HG03575 (cell line): Measurements from ENCODE around the gene AP2A2.

Experiments used
- ATAC-seq: cut with Tn5 transposase; IDR thresholded peaks from one replicate; pipeline ENCODE4 v1.9.1; 2021; ENCODE audit not compliant: unreplicated experiment, insufficient number of reproducible peaks, low FRiP score; ENCODE audit errors: extremely low read depth

Gene AP2A2

GRCh38 chr11:914747-915501 lies 10.7 kb upstream of the AP2A2 start:
- ATAC-seq: no peak

- ATAC-seq: no peak
Observed at GRCh38 chr11:917426-917825, 8.2 kb upstream of the AP2A2 start.

GRCh38 chr11:921921-922678 lies 3.6 kb upstream of the AP2A2 start:
- no peak for ATAC-seq

- no peak for ATAC-seq
Observed at GRCh38 chr11:923691-924405, 1.8 kb upstream of the AP2A2 start.

- no peak for ATAC-seq
Observed at GRCh38 chr11:924406-925157, 1.1 kb upstream of the AP2A2 start.

- no peak for ATAC-seq
Observed at GRCh38 chr11:925158-925495, 543 bp upstream of the AP2A2 start.

- ATAC-seq: no peak
Observed at GRCh38 chr11:926341-926916, 759 bp downstream of the AP2A2 start.

- no peak for ATAC-seq
Observed at GRCh38 chr11:927871-928270, 2.2 kb downstream of the AP2A2 start.

- ATAC-seq: no peak
Observed at GRCh38 chr11:928786-929185, 3.1 kb downstream of the AP2A2 start.

- ATAC-seq: no peak
Observed at GRCh38 chr11:929405-929804, 3.7 kb downstream of the AP2A2 start.

GRCh38 chr11:931385-931784 lies 5.7 kb downstream of the AP2A2 start:
- ATAC-seq: no peak

GRCh38 chr11:932435-932834 lies 6.8 kb downstream of the AP2A2 start:
- no peak for ATAC-seq

GRCh38 chr11:933142-933851 lies 7.6 kb downstream of the AP2A2 start:
- ATAC-seq: no peak

GRCh38 chr11:933936-934335 lies 8.3 kb downstream of the AP2A2 start:
- ATAC-seq: no peak

GRCh38 chr11:934527-934926 lies 8.9 kb downstream of the AP2A2 start:
- ATAC-seq: no peak

GRCh38 chr11:936199-936598 lies 10.5 kb downstream of the AP2A2 start:
- ATAC-seq: no peak

- ATAC-seq: no peak
Observed at GRCh38 chr11:937841-938261, 12.2 kb downstream of the AP2A2 start.

- ATAC-seq: no peak
Observed at GRCh38 chr11:940496-941135, 14.9 kb downstream of the AP2A2 start.
